ENCODE data around the gene EIF4E. TPM values are rescaled to one million over a fixed set of nuclear protein-coding genes. Genes with fewer than 3 reads are reported as not detected.
"Not testable (repeated sequence)": the region's sequence is repeated elsewhere in the genome, so short reads cannot be mapped to it uniquely, and the experiment has no call there.

Gene EIF4E
- total and polyA plus RNA-seq, 2 experiments from 2014 or later: 122 to 124 TPM

- Histone ChIP-seq H3K27me3 (no peaks in the 10 kb centered on the region), H3K79me2 (no peaks in the 10 kb centered on the region), H3K9me2 (replicated peaks; ENCODE audit: insufficient read depth) (no peaks in the 10 kb centered on the region), H3K4me1 (ENCODE audit: insufficient read depth) (no peaks in the 10 kb centered on the region), H3K9me3 (ENCODE audit: low read depth) (no peaks in the 10 kb centered on the region), H3K27ac (no peak overlapping the region), H3K36me3 (replicated peaks; ENCODE audit: insufficient read depth, low read depth) (no peaks in the 10 kb centered on the region), H3K4me3 (no peak overlapping the region), H4K20me1 (ENCODE audit: insufficient read depth, poor library complexity, severe bottlenecking) (no peaks in the 10 kb centered on the region), H2AFZ (no peak overlapping the region), H3K4me2 (no peak overlapping the region)
- TF ChIP-seq EZH2phosphoT487 (IDR thresholded peaks at IDR 0.05; ENCODE audit: low read depth, severe bottlenecking, unreplicated experiment): no peak
- no peak for TF ChIP-seq EZH2 (IDR thresholded peaks at IDR 0.05; ENCODE audit: borderline replicate concordance)
- TF ChIP-seq CTCF (IDR thresholded peaks at IDR 0.05; ENCODE audit: poor library complexity): no peak
- DNase-seq (ENCODE audit: low spot score): no peak
- WGBS (ENCODE audit: low lambda C conversion rate, missing lambda C conversion rate): 83% methylated on average over 1 of the region's 1 CpG
These were observed 10.5 kb upstream of the EIF4E start for GRCh38 chr4:98939438-98939837.

GRCh38 chr4:98937986-98938720 is 9.2 kb upstream of the EIF4E start:
- Histone ChIP-seq H3K9me3 (ENCODE audit: low read depth) (no peaks in the 10 kb centered on the region), H4K20me1 (ENCODE audit: insufficient read depth, poor library complexity, severe bottlenecking) (no peaks in the 10 kb centered on the region), H3K4me3 (no peak overlapping the region), H3K9me2 (replicated peaks; ENCODE audit: insufficient read depth) (no peaks in the 10 kb centered on the region), H2AFZ (no peak overlapping the region), H3K4me1 (ENCODE audit: insufficient read depth) (no peaks in the 10 kb centered on the region), H3K79me2 (no peaks in the 10 kb centered on the region), H3K27ac (peak overlapping the region; percentile 27), H3K36me3 (replicated peaks; ENCODE audit: insufficient read depth, low read depth) (no peaks in the 10 kb centered on the region), H3K4me2 (no peak overlapping the region), H3K27me3 (no peaks in the 10 kb centered on the region)
- WGBS (ENCODE audit: low lambda C conversion rate, missing lambda C conversion rate): 63% methylated on average over 2 of the region's 2 CpGs
- DNase-seq (ENCODE audit: low spot score): peak; percentile 17
- TF ChIP-seq EZH2phosphoT487 (IDR thresholded peaks at IDR 0.05; ENCODE audit: low read depth, severe bottlenecking, unreplicated experiment): no peak
- TF ChIP-seq CTCF (IDR thresholded peaks at IDR 0.05; ENCODE audit: poor library complexity): no peak
- TF ChIP-seq EZH2 (IDR thresholded peaks at IDR 0.05; ENCODE audit: borderline replicate concordance): no peak

GRCh38 chr4:98935633-98936032 is 6.7 kb upstream of the EIF4E start:
- H3K27ac ChIP-seq: no peak overlapping the region
- no peaks in the 10 kb centered on the region for H3K9me3 ChIP-seq (ENCODE audit: low read depth)
- no peaks in the 10 kb centered on the region for H3K27me3 ChIP-seq
- no peak overlapping the region for H3K4me3 ChIP-seq
- H4K20me1 ChIP-seq (ENCODE audit: insufficient read depth, poor library complexity, severe bottlenecking): no peaks in the 10 kb centered on the region
- no peaks in the 10 kb centered on the region for H3K36me3 ChIP-seq (replicated peaks; ENCODE audit: insufficient read depth, low read depth)
- 76% methylated on average over 4 of the region's 4 CpGs for WGBS (ENCODE audit: low lambda C conversion rate, missing lambda C conversion rate)
- no peaks in the 10 kb centered on the region for H3K79me2 ChIP-seq
- no peak for TF ChIP-seq EZH2 (IDR thresholded peaks at IDR 0.05; ENCODE audit: borderline replicate concordance)
- no peak for TF ChIP-seq CTCF (IDR thresholded peaks at IDR 0.05; ENCODE audit: poor library complexity)
- no peak for TF ChIP-seq EZH2phosphoT487 (IDR thresholded peaks at IDR 0.05; ENCODE audit: low read depth, severe bottlenecking, unreplicated experiment)
- no peak overlapping the region for H2AFZ ChIP-seq
- DNase-seq (ENCODE audit: low spot score): no peak
- H3K4me1 ChIP-seq (ENCODE audit: insufficient read depth): no peaks in the 10 kb centered on the region
- H3K9me2 ChIP-seq (replicated peaks; ENCODE audit: insufficient read depth): no peaks in the 10 kb centered on the region
- H3K4me2 ChIP-seq: no peak overlapping the region

GRCh38 chr4:98934851-98935250 is 5.9 kb upstream of the EIF4E start:
- Histone ChIP-seq H3K4me2 (peak overlapping the region; percentile 9), H3K27ac (peak overlapping the region; percentile 51)
- H3K4me1 ChIP-seq (ENCODE audit: insufficient read depth); H3K36me3 ChIP-seq (replicated peaks; ENCODE audit: insufficient read depth, low read depth); H3K9me3 ChIP-seq (ENCODE audit: low read depth); H3K4me3 ChIP-seq; H3K9me2 ChIP-seq (replicated peaks; ENCODE audit: insufficient read depth); H3K79me2 ChIP-seq; H3K27me3 ChIP-seq; H2AFZ ChIP-seq; H4K20me1 ChIP-seq (ENCODE audit: insufficient read depth, poor library complexity, severe bottlenecking): not testable (repeated sequence)
- DNase-seq (ENCODE audit: low spot score): peak; percentile 13
- WGBS (ENCODE audit: low lambda C conversion rate, missing lambda C conversion rate): 83% methylated on average over 7 of the region's 7 CpGs

Measured in hepatocyte (in vitro differentiated cells).